ENCODE measurements around the gene HGFAC.

Gene HGFAC

GRCh38 chr4:3485886-3486540, 44.2 kb downstream of the HGFAC start:
- Histone ChIP-seq H2BK120ac (ENCODE audit: low read depth, low read length) (no peak overlapping the region), H2AFZ (ENCODE audit: low read depth, low read length) (no peak overlapping the region), H3K18ac (ENCODE audit: low read depth in 1 of 2, low read length in 2 of 2) (no peak overlapping the region), H3K14ac (ENCODE audit: low read length in 2 of 2) (no peak overlapping the region), H3K9ac (ENCODE audit: low read length) (no peak overlapping the region), H4K8ac (ENCODE audit: low read length) (no peak overlapping the region), H3K36me3 (ENCODE audit: control insufficient read depth in 1 of 2, insufficient read depth in 2 of 2, low read depth in 1 of 2, low read length in 2 of 2) (peaks cover 0 to 3% of the 10 kb centered on the region in 2 experiments), H3K27ac (ENCODE audit: low read length, poor library complexity, severe bottlenecking) (no peak overlapping the region), H2BK15ac (ENCODE audit: low read depth, poor library complexity, severe bottlenecking) (no peak overlapping the region), H3K4me1 (ENCODE audit: control insufficient read depth, insufficient read depth, low read depth, low read length) (peaks cover 67% of the 10 kb centered on the region), H2BK12ac (ENCODE audit: low read length in 2 of 2) (no peak overlapping the region), H3K23ac (ENCODE audit: low read length in 2 of 2) (no peak overlapping the region), H4K91ac (ENCODE audit: low read length) (no peak overlapping the region), H3K79me1 (replicated peaks; ENCODE audit: low read length, poor library complexity, severe bottlenecking) (no peaks in the 10 kb centered on the region), H3K9me3 (ENCODE audit: control insufficient read depth, low read length) (no peaks in the 10 kb centered on the region), H3K4me3 (ENCODE audit: insufficient read depth in 1 of 2, low read depth in 1 of 2, low read length in 2 of 2) (no peak overlapping the region), H3K27me3 (ENCODE audit: control insufficient read depth in 1 of 2, insufficient read depth in 1 of 2, low read length in 2 of 2) (peaks cover 0 to 86% of the 10 kb centered on the region in 2 experiments), H3K4ac (ENCODE audit: low read depth in 1 of 2, low read length in 2 of 2) (no peak overlapping the region), H2AK5ac (ENCODE audit: low read length, severe bottlenecking) (peak overlapping the region; percentile 84), H3K4me2 (ENCODE audit: low read length, poor library complexity, severe bottlenecking) (no peak overlapping the region), H2BK5ac (ENCODE audit: low read depth, low read length, poor library complexity, severe bottlenecking) (peak overlapping the region; percentile 48)
- DNase-seq, result no peak
- WGBS, result 86% methylated on average over 25 of the region's 25 CpGs

- Histone ChIP-seq H2AFZ (ENCODE audit: low read depth, low read length) (no peak overlapping the region), H3K4me2 (ENCODE audit: low read length, poor library complexity, severe bottlenecking) (no peak overlapping the region), H3K4ac (ENCODE audit: low read depth in 1 of 2, low read length in 2 of 2) (no peak overlapping the region), H2BK5ac (ENCODE audit: low read depth, low read length, poor library complexity, severe bottlenecking) (no peak overlapping the region), H3K9ac (ENCODE audit: low read length) (no peak overlapping the region), H4K91ac (ENCODE audit: low read length) (no peak overlapping the region), H3K9me3 (ENCODE audit: control insufficient read depth, low read length) (no peaks in the 10 kb centered on the region), H3K18ac (ENCODE audit: low read depth in 1 of 2, low read length in 2 of 2) (no peak overlapping the region), H2BK12ac (ENCODE audit: low read length in 2 of 2) (no peak overlapping the region), H4K8ac (ENCODE audit: low read length) (no peak overlapping the region), H3K27ac (ENCODE audit: low read length, poor library complexity, severe bottlenecking) (no peak overlapping the region), H3K36me3 (ENCODE audit: control insufficient read depth in 1 of 2, insufficient read depth in 2 of 2, low read depth in 1 of 2, low read length in 2 of 2) (peaks cover 0 to 3% of the 10 kb centered on the region in 2 experiments), H2BK15ac (ENCODE audit: low read depth, poor library complexity, severe bottlenecking) (no peak overlapping the region), H3K27me3 (ENCODE audit: control insufficient read depth in 1 of 2, insufficient read depth in 1 of 2, low read length in 2 of 2) (peaks cover 6 to 87% of the 10 kb centered on the region in 2 experiments), H3K4me1 (ENCODE audit: control insufficient read depth, insufficient read depth, low read depth, low read length) (peaks cover 64% of the 10 kb centered on the region), H3K14ac (ENCODE audit: low read length in 2 of 2) (no peak overlapping the region), H2AK5ac (ENCODE audit: low read length, severe bottlenecking) (no peak overlapping the region), H3K23ac (ENCODE audit: low read length in 2 of 2) (no peak overlapping the region), H2BK120ac (ENCODE audit: low read depth, low read length) (no peak overlapping the region), H3K79me1 (replicated peaks; ENCODE audit: low read length, poor library complexity, severe bottlenecking) (no peaks in the 10 kb centered on the region), H3K4me3 (ENCODE audit: insufficient read depth in 1 of 2, low read depth in 1 of 2, low read length in 2 of 2) (no peak overlapping the region)
- DNase-seq, result no peak
- 71% methylated on average over 25 of the region's 25 CpGs for WGBS
These were observed 45.1 kb downstream of the HGFAC start for GRCh38 chr4:3486541-3487540.

GRCh38 chr4:3487861-3488260, 46.1 kb downstream of the HGFAC start:
- no peak overlapping the region for H2BK120ac ChIP-seq (ENCODE audit: low read depth, low read length)
- WGBS, result 86% methylated on average over 7 of the region's 7 CpGs
- H3K4me3 ChIP-seq (ENCODE audit: insufficient read depth in 1 of 2, low read depth in 1 of 2, low read length in 2 of 2), result no peak overlapping the region
- H2AFZ ChIP-seq (ENCODE audit: low read depth, low read length), result no peak overlapping the region
- peaks cover 0 to 7% of the 10 kb centered on the region in 2 experiments for H3K36me3 ChIP-seq (ENCODE audit: control insufficient read depth in 1 of 2, insufficient read depth in 2 of 2, low read depth in 1 of 2, low read length in 2 of 2)
- H3K4me1 ChIP-seq (ENCODE audit: control insufficient read depth, insufficient read depth, low read depth, low read length), result peaks cover 67% of the 10 kb centered on the region
- no peak overlapping the region for H3K4ac ChIP-seq (ENCODE audit: low read depth in 1 of 2, low read length in 2 of 2)
- H3K79me1 ChIP-seq (replicated peaks; ENCODE audit: low read length, poor library complexity, severe bottlenecking), result no peaks in the 10 kb centered on the region
- H2BK12ac ChIP-seq (ENCODE audit: low read length in 2 of 2), result no peak overlapping the region
- H3K27ac ChIP-seq (ENCODE audit: low read length, poor library complexity, severe bottlenecking), result no peak overlapping the region
- H2BK5ac ChIP-seq (ENCODE audit: low read depth, low read length, poor library complexity, severe bottlenecking), result no peak overlapping the region
- H3K14ac ChIP-seq (ENCODE audit: low read length in 2 of 2), result no peak overlapping the region
- no peak for DNase-seq
- no peak overlapping the region for H3K18ac ChIP-seq (ENCODE audit: low read depth in 1 of 2, low read length in 2 of 2)
- H3K9me3 ChIP-seq (ENCODE audit: control insufficient read depth, low read length), result no peaks in the 10 kb centered on the region
- H4K8ac ChIP-seq (ENCODE audit: low read length), result no peak overlapping the region
- H2BK15ac ChIP-seq (ENCODE audit: low read depth, poor library complexity, severe bottlenecking), result no peak overlapping the region
- H3K9ac ChIP-seq (ENCODE audit: low read length), result no peak overlapping the region
- no peak overlapping the region for H4K91ac ChIP-seq (ENCODE audit: low read length)
- H3K23ac ChIP-seq (ENCODE audit: low read length in 2 of 2), result no peak overlapping the region
- H3K27me3 ChIP-seq (ENCODE audit: control insufficient read depth in 1 of 2, insufficient read depth in 1 of 2, low read length in 2 of 2), result peaks cover 6 to 88% of the 10 kb centered on the region in 2 experiments
- no peak overlapping the region for H3K4me2 ChIP-seq (ENCODE audit: low read length, poor library complexity, severe bottlenecking)
- H2AK5ac ChIP-seq (ENCODE audit: low read length, severe bottlenecking), result no peak overlapping the region

GRCh38 chr4:3488820-3489219, 47.1 kb downstream of the HGFAC start:
- Histone ChIP-seq H3K18ac (ENCODE audit: low read depth in 1 of 2, low read length in 2 of 2) (no peak overlapping the region), H3K4me3 (ENCODE audit: insufficient read depth in 1 of 2, low read depth in 1 of 2, low read length in 2 of 2) (no peak overlapping the region), H2BK12ac (ENCODE audit: low read length in 2 of 2) (no peak overlapping the region), H4K91ac (ENCODE audit: low read length) (no peak overlapping the region), H3K4ac (ENCODE audit: low read depth in 1 of 2, low read length in 2 of 2) (no peak overlapping the region), H3K79me1 (replicated peaks; ENCODE audit: low read length, poor library complexity, severe bottlenecking) (no peaks in the 10 kb centered on the region), H2AFZ (ENCODE audit: low read depth, low read length) (no peak overlapping the region), H3K4me1 (ENCODE audit: control insufficient read depth, insufficient read depth, low read depth, low read length) (peaks cover 64% of the 10 kb centered on the region), H2BK5ac (ENCODE audit: low read depth, low read length, poor library complexity, severe bottlenecking) (no peak overlapping the region), H2AK5ac (ENCODE audit: low read length, severe bottlenecking) (no peak overlapping the region), H3K36me3 (ENCODE audit: control insufficient read depth in 1 of 2, insufficient read depth in 2 of 2, low read depth in 1 of 2, low read length in 2 of 2) (peaks cover 0 to 11% of the 10 kb centered on the region in 2 experiments), H3K9ac (ENCODE audit: low read length) (no peak overlapping the region), H2BK120ac (ENCODE audit: low read depth, low read length) (no peak overlapping the region), H2BK15ac (ENCODE audit: low read depth, poor library complexity, severe bottlenecking) (no peak overlapping the region), H4K8ac (ENCODE audit: low read length) (no peak overlapping the region), H3K27ac (ENCODE audit: low read length, poor library complexity, severe bottlenecking) (no peak overlapping the region), H3K27me3 (ENCODE audit: control insufficient read depth in 1 of 2, insufficient read depth in 1 of 2, low read length in 2 of 2) (peaks cover 9 to 92% of the 10 kb centered on the region in 2 experiments), H3K23ac (ENCODE audit: low read length in 2 of 2) (no peak overlapping the region), H3K4me2 (ENCODE audit: low read length, poor library complexity, severe bottlenecking) (no peak overlapping the region), H3K9me3 (ENCODE audit: control insufficient read depth, low read length) (no peaks in the 10 kb centered on the region), H3K14ac (ENCODE audit: low read length in 2 of 2) (no peak overlapping the region)
- DNase-seq, result no peak
- WGBS, result 79% methylated on average over 11 of the region's 11 CpGs
